Neuronal stem cell (in vitro differentiated cells): ENCODE results near the gene KRTAP9-2.
"Not testable (repeated sequence)": the region's sequence is repeated elsewhere in the genome, so short reads cannot be mapped to it uniquely, and the experiment has no call there.

Experiments
- DNase-seq: peaks from one replicate; pipeline ENCODE4 v3.0.0-alpha.2; 2013; ENCODE audit warnings: low spot score
- H2AFZ ChIP-seq: one replicate; pipeline ENCODE4 v1.6.1; 2013; ENCODE audit warnings: mild to moderate bottlenecking, low read length, inconsistent platforms
- H2AK5ac ChIP-seq: 2 replicates; pipeline ENCODE4 v1.6.1; 2013; ENCODE audit warnings: low read depth, mild to moderate bottlenecking, inconsistent platforms, low read length, moderate library complexity, mixed read lengths
- H2BK120ac ChIP-seq: 2 replicates; pipeline ENCODE4 v1.6.1; 2013; ENCODE audit warnings: low read depth, mild to moderate bottlenecking, inconsistent platforms, low read length, moderate library complexity, mixed read lengths
- H2BK12ac ChIP-seq: one replicate; pipeline ENCODE4 v1.6.1; 2013; ENCODE audit warnings: low read length, inconsistent platforms
- H2BK15ac ChIP-seq: 2 replicates; pipeline ENCODE4 v1.6.1; 2013; ENCODE audit warnings: mild to moderate bottlenecking, low read length, inconsistent platforms, mixed read lengths
- H2BK5ac ChIP-seq: one replicate; pipeline ENCODE4 v1.6.1; 2013; ENCODE audit warnings: inconsistent platforms, mild to moderate bottlenecking, low read length, moderate library complexity
- H3K14ac ChIP-seq: one replicate; pipeline ENCODE4 v1.6.1; 2013; ENCODE audit warnings: low read length, inconsistent platforms
- H3K18ac ChIP-seq: 2 replicates; pipeline ENCODE4 v1.6.1; 2013; ENCODE audit warnings: low read length, inconsistent platforms
- H3K23ac ChIP-seq: 2 replicates; pipeline ENCODE4 v1.6.1; 2013; ENCODE audit warnings: low read depth, mild to moderate bottlenecking, mixed read lengths, low read length, inconsistent platforms; ENCODE audit not compliant: poor library complexity
- H3K27ac ChIP-seq: replicated peaks from 3 replicates; pipeline ENCODE4 v1.5.1; 2013; ENCODE audit warnings: low read length, inconsistent platforms
- H3K27me3 ChIP-seq, 3 experiments: 2 replicates each; pipeline ENCODE4 v1.6.1; 2013; ENCODE audit warnings: low read length in 3 of 3, mild to moderate bottlenecking in 2 of 3, inconsistent platforms in 1 of 3, low read depth in 1 of 3, mixed read lengths in 1 of 3, moderate library complexity in 1 of 3; ENCODE audit not compliant: control insufficient read depth in 3 of 3, insufficient read depth in 3 of 3
- H3K36me3 ChIP-seq, 2 donors: replicated peaks in 1 of 2; 2 replicates each; pipeline ENCODE4 v1.6.1; 2013; ENCODE audit warnings: low read length in 2 of 2; ENCODE audit not compliant: control insufficient read depth in 2 of 2, insufficient read depth in 2 of 2
- H3K4ac ChIP-seq: 2 replicates; pipeline ENCODE4 v1.6.1; 2013; ENCODE audit warnings: inconsistent platforms, mild to moderate bottlenecking, low read length, moderate library complexity
- H3K4me1 ChIP-seq, 2 donors: 1 replicate in 1 of 2; 2 replicates in 1 of 2; pipeline ENCODE4 v1.6.1; 2013; ENCODE audit warnings: low read length in 2 of 2, low read depth in 1 of 2; ENCODE audit not compliant: control insufficient read depth in 2 of 2, insufficient read depth in 1 of 2
- H3K4me2 ChIP-seq: one replicate; pipeline ENCODE4 v1.6.1; 2013; ENCODE audit warnings: mild to moderate bottlenecking, low read length, inconsistent platforms; ENCODE audit not compliant: insufficient read depth, poor library complexity, severe bottlenecking
- H3K4me3 ChIP-seq, 2 donors: 2 replicates each; pipeline ENCODE4 v1.5.1; 2013; ENCODE audit warnings: low read length in 2 of 2, mild to moderate bottlenecking in 2 of 2, inconsistent platforms in 1 of 2, moderate library complexity in 1 of 2
- H3K79me1 ChIP-seq: one replicate; pipeline ENCODE4 v1.6.1; 2013; ENCODE audit warnings: low read depth, mild to moderate bottlenecking, inconsistent platforms, low read length, moderate library complexity
- H3K9ac ChIP-seq: one replicate; pipeline ENCODE4 v1.6.1; 2013; ENCODE audit warnings: mild to moderate bottlenecking, low read depth, low read length, inconsistent platforms; ENCODE audit not compliant: poor library complexity
- H3K9me3 ChIP-seq, 2 donors: replicated peaks in 1 of 2; 2 replicates each; pipeline versions ENCODE3 to v1.6.1; 2013; ENCODE audit warnings: low read length in 2 of 2, mild to moderate bottlenecking in 2 of 2, inconsistent platforms in 1 of 2, low read depth in 1 of 2, mixed read lengths in 1 of 2, moderate library complexity in 1 of 2; ENCODE audit not compliant: control insufficient read depth in 2 of 2, insufficient read depth in 1 of 2
- H4K8ac ChIP-seq: one replicate; pipeline ENCODE4 v1.6.1; 2013; ENCODE audit warnings: low read depth, mild to moderate bottlenecking, inconsistent platforms, low read length, moderate library complexity
- H4K91ac ChIP-seq: one replicate; pipeline ENCODE4 v1.6.1; 2013; ENCODE audit warnings: low read length, low read depth, mild to moderate bottlenecking, inconsistent platforms; ENCODE audit not compliant: poor library complexity
- WGBS, 2 donors: extraction: QIAGEN DNeasy Blood & Tissue Kit; methylation state at CpG; one replicate each; pipeline ENCODE4 v1.1.7; 2013; ENCODE audit warnings: missing lambda C conversion rate in 2 of 2, mixed read lengths in 1 of 2; ENCODE audit not compliant: insufficient read length in 2 of 2, insufficient replicate concordance in 1 of 2; ENCODE audit errors: extremely low coverage in 2 of 2; 5-methylcytosine and 5-hydroxymethylcytosine counted together

Gene KRTAP9-2

DNA sequence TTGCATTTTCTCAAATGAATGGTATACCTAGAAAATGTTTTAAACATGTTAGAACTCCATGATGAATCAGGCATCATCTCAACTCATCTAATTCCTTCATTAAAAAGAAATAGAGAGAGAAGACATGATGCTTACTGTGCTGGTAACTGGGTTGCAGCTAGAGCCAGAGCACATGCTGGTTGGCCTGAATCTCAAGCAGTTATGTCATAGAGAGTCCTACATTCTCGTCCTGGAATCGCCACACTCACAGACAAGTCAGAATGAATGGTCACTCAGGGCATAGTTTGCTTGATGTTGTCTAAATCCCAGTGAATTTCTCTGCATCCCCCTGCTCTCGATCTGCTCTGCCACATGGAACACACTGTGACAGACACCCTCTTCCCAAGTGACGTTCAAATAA, 10.7 kb downstream of the KRTAP9-2 start:
- not testable (repeated sequence) for H3K9ac ChIP-seq, DNase-seq, H2AFZ ChIP-seq, H3K36me3 ChIP-seq, H4K91ac ChIP-seq, H3K27ac ChIP-seq, H3K4me2 ChIP-seq, H2AK5ac ChIP-seq, H3K9me3 ChIP-seq, H2BK120ac ChIP-seq, H3K79me1 ChIP-seq, H4K8ac ChIP-seq, H2BK5ac ChIP-seq, H2BK12ac ChIP-seq, H3K23ac ChIP-seq, H3K4me1 ChIP-seq, H3K4ac ChIP-seq, H3K4me3 ChIP-seq, H3K18ac ChIP-seq, H3K27me3 ChIP-seq, H2BK15ac ChIP-seq, H3K14ac ChIP-seq
- WGBS, 2 donors = no CpG with 5 or more reads among the region's 4 CpGs

GRCh38 chr17:41237949-41238437, 11.5 kb downstream of the KRTAP9-2 start, which contains the start of gene KRTAP9-8:
TSS of gene KRTAP9-8 (plus strand) at chr17:41237999. CDS start at chr17:41238052, 53 bp downstream.
- H3K4me1 ChIP-seq = not testable (repeated sequence)

GRCh38 chr17:41246995-41247787, 20.7 kb downstream of the KRTAP9-2 start:
- H3K79me1 ChIP-seq, H3K4me1 ChIP-seq, H3K9me3 ChIP-seq, H4K8ac ChIP-seq, H3K18ac ChIP-seq, H3K27me3 ChIP-seq, H3K4ac ChIP-seq, H2BK120ac ChIP-seq, H2AK5ac ChIP-seq, H3K23ac ChIP-seq, H2BK15ac ChIP-seq, H3K14ac ChIP-seq, H3K9ac ChIP-seq, H4K91ac ChIP-seq, H3K4me3 ChIP-seq, H3K27ac ChIP-seq, H2AFZ ChIP-seq, H2BK12ac ChIP-seq, H3K4me2 ChIP-seq, DNase-seq, H3K36me3 ChIP-seq, H2BK5ac ChIP-seq: not testable (repeated sequence)
- no CpG with 5 or more reads among the region's 2 CpGs for WGBS, 2 donors

More at GRCh38 chr17:41237949-41238437, 11.5 kb downstream of the KRTAP9-2 start, which contains the start of gene KRTAP9-8:
- not testable (repeated sequence) for H2BK15ac ChIP-seq, H2BK5ac ChIP-seq, H3K27ac ChIP-seq, DNase-seq, H3K23ac ChIP-seq, H4K8ac ChIP-seq, H2BK120ac ChIP-seq, H4K91ac ChIP-seq, H2AK5ac ChIP-seq, H2BK12ac ChIP-seq, H3K4ac ChIP-seq, H3K9me3 ChIP-seq, H3K36me3 ChIP-seq, H3K79me1 ChIP-seq, H3K4me2 ChIP-seq, H3K4me3 ChIP-seq, H3K9ac ChIP-seq, H3K14ac ChIP-seq, H3K27me3 ChIP-seq, H3K18ac ChIP-seq, H2AFZ ChIP-seq
- no CpG with 5 or more reads among the region's 3 CpGs for WGBS, 2 donors

DNA sequence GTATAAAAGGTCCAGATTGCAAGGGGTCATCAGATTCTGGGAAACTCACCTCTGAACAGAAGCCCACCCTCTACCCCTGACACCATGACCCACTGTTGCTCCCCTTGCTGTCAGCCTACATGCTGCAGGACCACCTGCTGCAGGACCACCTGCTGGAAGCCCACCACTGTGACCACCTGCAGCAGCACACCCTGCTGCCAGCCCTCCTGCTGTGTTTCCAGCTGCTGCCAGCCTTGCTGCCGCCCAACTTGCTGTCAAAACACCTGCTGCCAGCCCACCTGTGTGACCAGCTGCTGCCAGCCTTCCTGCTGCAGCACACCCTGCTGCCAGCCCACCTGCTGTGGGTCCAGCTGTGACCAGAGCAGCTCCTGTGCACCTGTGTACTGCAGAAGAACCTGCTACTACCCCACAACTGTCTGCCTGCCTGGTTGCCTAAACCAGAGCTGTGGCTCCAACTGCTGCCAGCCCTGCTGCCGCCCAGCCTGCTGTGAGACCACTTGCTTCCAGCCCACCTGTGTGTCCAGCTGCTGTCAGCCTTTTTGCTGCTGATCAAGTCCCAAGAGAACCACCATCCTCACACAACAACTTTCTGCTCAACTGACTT, 23.3 kb downstream of the KRTAP9-2 start, which contains the start of gene KRTAP9-4:
Gene KRTAP9-4, plus strand, starts transcription at position 51 of the 604 bp plus-strand sequence. Its CDS starts 34 bp downstream, at position 85.
- not testable (repeated sequence) for H3K4me3 ChIP-seq, H2AFZ ChIP-seq, H2BK5ac ChIP-seq, H2BK12ac ChIP-seq, H3K14ac ChIP-seq, H3K27ac ChIP-seq, H2AK5ac ChIP-seq, H3K23ac ChIP-seq, H2BK120ac ChIP-seq, H3K79me1 ChIP-seq, H3K4ac ChIP-seq, H3K27me3 ChIP-seq, H3K9ac ChIP-seq, H3K9me3 ChIP-seq, H3K36me3 ChIP-seq, H3K18ac ChIP-seq, H3K4me1 ChIP-seq, DNase-seq, H4K8ac ChIP-seq, H3K4me2 ChIP-seq, H4K91ac ChIP-seq, H2BK15ac ChIP-seq
- no CpG with 5 or more reads among the region's 2 CpGs for WGBS, 2 donors
